Posterior cingulate gyrus (tissue), 11 donors: Measurements from ENCODE around the gene CALN1.
"Not testable (repeated sequence)": the region's sequence is repeated elsewhere in the genome, so short reads cannot be mapped to it uniquely, and the experiment has no call there.

ENCODE experiments used
- DNase-seq, 10 donors: peaks; one replicate each; pipeline versions ENCODE4 v3.0.0 to v3.0.0-alpha.2; 2020 to 2021; ENCODE audit warnings: mixed read lengths in 3 of 10
- intact Hi-C: fragments of 100-400 bp; cut with DNase I; formaldehyde crosslinking; loops from one replicate; pipeline ENCODE4 v1.15.1; 2023

The CALN1 gene

DNA sequence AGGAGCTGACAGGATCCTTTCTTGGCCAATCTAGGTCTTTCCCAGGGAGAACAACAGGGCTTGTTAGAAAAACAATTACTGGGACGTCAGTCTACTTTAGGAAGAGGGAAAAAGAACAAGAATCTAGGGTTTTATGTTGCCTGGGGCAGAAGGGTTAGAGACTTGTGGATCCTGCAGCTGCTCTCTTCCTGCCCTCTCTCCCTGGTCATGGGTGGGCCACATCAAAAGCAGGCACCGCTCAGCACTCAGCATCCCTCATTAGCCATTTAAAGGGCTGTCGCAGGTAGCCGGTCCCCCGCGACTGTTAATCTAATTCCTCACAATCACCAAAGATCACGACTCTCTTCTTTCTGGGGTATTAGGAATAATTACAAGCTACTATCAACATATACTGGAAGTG, 631.9 kb downstream of the CALN1 start:
- no peak for DNase-seq
- intact Hi-C loops = no loop called here

DNA sequence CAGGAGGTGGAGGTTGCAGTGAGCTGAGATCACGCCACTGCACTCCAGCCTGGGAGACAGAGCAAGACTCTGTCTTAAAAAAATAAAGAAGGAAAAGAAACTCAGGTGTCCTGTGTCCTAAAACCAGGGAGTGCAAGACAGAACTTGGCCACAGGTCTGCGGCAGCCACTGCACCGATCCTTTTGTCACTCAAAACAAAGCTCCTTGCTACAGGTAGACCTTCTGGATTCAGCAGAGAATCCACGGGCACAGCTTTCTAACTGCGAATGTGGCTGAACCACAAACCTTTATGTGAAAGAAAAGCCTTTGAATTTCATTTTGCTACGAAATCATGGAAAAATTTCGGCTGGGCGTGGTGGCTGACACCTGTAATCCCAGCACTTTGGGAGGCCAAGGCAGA, 634.9 kb downstream of the CALN1 start:
- intact Hi-C loops = no loop called here
- no peak for DNase-seq

DNA sequence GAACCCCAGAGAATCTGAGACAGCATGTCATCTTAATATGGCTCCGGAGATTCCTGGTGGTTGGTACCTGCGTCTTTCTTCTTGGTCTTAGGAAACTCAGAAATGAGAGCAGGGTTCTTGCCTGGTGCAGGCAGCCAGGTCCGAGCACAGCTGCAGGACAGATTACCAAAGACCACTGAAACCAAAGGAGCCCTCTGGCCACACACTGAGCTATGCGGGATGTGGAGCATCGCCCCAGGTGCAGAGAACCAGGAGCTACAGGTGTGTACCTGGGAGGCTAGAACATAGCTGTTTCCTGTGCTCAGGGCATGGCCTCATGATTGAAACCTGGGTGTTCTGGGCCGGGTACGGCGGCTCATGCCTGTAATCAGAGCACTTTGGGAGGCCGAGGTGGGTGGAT, 635.4 kb downstream of the CALN1 start:
- intact Hi-C loops = no loop called here
- DNase-seq = no peak

DNA sequence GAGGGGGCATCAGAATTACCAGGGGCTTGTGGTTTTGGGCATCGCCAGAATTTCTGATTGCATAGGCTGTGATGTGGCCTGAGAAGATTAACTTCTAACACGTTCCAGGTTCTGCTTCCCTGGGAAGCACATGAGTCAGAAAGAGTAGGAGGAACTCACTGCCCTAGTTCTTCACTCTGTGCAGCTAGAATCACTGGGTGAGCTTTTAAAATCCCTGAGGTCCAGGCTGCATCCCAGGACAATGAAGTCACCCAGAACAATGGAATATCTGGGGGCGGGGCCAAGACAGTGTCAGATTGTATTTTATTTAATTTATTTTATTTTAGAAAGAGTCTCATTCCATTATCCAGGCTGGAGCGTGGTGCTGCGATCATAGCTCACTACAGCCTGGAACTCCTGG, 636.5 kb downstream of the CALN1 start:
- DNase-seq = no peak
- intact Hi-C loops = no loop called here

DNA sequence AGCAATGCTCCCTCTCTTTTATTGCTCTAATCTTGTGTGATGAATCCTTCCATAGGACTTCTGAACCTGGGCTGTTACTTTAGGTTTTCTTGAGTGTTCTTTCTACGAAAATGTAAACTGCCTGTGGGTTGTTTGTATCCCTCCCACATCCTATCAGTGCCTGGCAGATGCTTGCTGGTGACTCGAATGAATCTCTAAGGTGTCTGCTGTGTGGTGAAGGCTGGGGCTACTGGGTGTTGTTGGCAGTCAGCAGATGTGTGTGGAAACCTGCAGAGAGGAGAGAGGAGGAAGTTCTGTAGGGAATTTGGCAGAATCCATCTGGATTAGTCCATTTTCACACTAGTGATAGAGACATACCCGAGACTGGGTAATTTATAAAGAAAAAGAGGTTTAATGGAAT, 639.4 kb downstream of the CALN1 start:
- DNase-seq = no peak
- intact Hi-C loops = no loop called here

- no peak for DNase-seq
- intact Hi-C loops = no loop called here
Observed at GRCh38 chr7:71770269-71770907, 641.8 kb downstream of the CALN1 start.

DNA sequence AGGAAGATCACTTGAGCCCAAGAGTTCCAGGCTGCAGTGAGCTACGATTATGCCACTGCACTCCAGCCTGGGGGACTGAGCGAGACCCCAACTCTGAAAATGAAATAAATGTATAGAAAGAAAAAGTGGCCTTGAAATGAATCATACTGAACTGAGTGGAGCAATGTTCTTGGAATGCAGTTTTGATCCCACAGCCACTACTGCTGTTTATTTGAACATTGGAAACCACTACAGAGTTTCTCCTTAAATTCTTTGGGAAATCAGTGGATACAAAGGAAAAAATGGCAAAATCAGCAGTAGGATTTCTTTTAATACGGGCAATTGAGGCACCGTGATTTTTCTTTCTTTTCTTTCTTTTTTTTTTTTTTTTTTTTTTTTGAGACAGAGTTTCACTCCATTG, 642.8 kb downstream of the CALN1 start:
- intact Hi-C loops = no loop called here

GRCh38 chr7:71768450-71768849, 643.7 kb downstream of the CALN1 start:
- DNase-seq = no peak
- intact Hi-C loops = no loop called here

More for the DNA sequence above, 642.8 kb downstream of the CALN1 start:
- no peak for DNase-seq

GRCh38 chr7:71766016-71766415, 646.1 kb downstream of the CALN1 start:
- DNase-seq = no peak
- intact Hi-C loops = no loop called here

DNA sequence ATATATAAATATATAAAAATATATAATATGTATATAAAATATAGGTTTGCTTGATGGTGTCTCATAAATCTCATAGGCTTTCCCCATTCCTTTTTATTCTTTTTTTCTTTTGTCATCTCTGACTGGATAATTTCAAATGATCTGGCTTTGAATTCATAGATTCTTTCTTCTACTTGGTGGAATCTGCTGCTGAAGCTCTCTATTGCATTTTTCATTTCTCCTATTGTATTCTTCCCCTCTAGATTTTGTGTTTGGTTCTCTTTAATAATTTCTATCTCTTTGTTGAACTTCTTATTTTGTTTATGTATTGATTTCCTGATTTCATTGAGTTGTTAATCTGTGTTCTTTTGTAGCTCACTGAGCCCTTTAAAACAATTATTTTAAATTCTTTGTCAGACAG, 650.8 kb downstream of the CALN1 start:
- no peak for DNase-seq
- intact Hi-C loops = no loop called here

GRCh38 chr7:71754828-71755227, 657.3 kb downstream of the CALN1 start:
- intact Hi-C loops = loop anchor here (10.0 kb wide), 1 partner anchor 1030 kb away; no protein-coding TSS in a partner anchor
- no peak for DNase-seq

- no peak for DNase-seq
- intact Hi-C loops = loop anchor here (2.0 to 10.0 kb wide), 2 partner anchors 741 to 1031 kb away; no protein-coding TSS in a partner anchor
Observed at GRCh38 chr7:71753956-71754664, 658.0 kb downstream of the CALN1 start.

DNA sequence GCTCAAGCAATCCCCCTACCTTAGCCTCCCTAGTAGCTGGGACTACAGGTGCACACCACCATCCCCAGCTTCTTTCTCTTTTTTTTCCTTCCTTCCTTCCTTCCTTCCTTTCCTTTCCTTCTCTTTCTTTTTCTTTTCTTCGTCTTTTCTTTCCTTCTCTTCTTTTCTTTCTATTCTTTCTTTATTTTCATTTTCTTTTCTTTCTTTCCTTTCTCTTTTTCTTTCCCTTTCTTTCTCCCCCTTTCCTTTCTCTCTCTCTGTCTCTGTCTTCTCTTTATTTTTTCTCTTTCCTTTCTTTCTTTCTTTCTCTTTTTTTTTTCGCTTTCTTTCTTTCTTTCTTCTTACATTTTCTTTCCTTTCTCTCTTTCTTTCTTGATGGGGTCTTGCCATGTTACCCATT, 658.9 kb downstream of the CALN1 start:
- intact Hi-C loops = loop anchor here (2.0 to 10.0 kb wide), 2 partner anchors 742 to 1032 kb away; no protein-coding TSS in a partner anchor
- no peak for DNase-seq

DNA sequence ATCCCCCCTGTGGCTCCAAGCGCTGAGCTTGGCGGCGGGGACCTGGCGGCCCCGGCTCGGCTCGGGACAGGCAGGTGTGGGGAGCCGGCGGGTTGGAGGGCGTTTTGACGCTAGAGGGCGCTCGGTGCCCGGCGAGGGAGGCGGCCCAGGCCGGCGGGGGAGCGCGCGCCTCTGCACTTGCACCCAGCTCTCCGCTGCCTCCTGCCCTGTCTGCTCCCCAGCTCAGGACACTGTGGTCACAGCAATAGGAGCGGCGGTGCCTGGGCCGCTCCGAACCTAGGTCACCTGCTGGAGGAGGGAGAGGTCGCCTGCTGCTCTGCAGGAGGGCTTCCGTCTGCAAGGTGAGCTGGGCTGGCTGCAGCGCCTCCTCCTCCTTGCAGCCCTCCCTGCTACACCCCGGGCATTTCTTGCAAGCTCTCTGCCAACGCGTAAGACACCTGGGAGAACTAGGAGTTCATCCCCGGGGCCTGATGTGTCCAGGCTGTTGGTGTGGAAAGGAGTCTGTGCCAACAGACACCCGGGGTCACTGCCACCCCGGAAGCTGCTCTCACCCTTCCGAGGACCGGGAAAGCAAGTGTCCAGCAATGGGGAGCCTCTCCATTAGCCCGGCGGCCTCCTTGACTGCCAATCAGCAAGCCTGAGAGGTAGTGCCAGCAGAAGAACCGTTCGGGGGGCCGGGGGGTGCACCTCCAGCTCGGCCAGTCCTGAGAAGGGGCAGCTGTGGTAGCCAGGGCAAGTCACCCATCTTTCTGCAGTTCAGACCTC, 659.8 kb downstream of the CALN1 start:
- DNase-seq = peak; percentile 56 to 96 (median 75)
- intact Hi-C loops = loop anchor here (2.0 to 10.0 kb wide), 2 partner anchors 742 to 1032 kb away; no protein-coding TSS in a partner anchor

DNA sequence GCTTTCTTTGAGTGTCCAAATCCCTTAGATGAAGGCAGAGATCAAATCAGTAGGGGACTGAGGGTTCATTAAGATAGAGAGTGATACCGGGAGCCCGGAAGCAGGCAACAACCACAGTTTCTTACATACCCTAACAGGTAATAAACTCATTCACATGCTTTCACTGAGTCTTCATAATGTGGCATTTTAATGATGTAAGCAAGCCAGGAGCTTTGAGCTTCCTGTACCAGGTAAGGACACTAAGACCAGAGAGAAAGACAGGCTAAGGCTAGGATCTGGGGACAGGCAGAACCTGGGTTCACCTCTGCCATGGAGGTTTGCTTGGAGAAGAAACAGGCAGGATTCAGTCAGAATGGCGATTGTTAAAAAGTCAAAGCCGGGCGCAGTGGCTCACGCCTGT, 661.8 kb downstream of the CALN1 start:
- DNase-seq = no peak
- intact Hi-C loops = loop anchor here (10.0 kb wide), 1 partner anchor 1035 kb away; no protein-coding TSS in a partner anchor

DNA sequence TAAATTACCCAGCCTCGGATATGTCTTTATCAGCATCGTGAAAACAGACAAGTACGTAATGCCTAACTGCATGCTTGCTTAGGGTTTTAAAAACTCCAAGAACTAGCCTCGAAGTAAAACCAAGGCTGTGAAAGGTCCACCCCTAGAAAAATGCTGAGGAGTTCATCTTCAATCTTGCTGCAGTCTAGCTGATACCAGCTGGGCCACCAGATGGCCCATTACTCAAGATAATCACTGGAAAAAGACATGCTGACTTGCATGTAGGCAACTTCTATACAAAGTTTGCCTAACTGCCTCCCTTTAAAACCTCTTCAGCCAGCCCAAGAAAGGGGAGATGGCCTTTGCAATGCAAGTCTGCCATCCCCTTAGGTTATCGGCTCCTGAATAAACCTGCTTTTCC, 666.1 kb downstream of the CALN1 start:
- intact Hi-C loops = no loop called here
- DNase-seq = peak in 3 of 10 donors; percentile 21 to 28 (median 22)

- no peak for DNase-seq
- intact Hi-C loops = no loop called here
Observed at GRCh38 chr7:71740174-71740560, 672.0 kb downstream of the CALN1 start.

GRCh38 chr7:71739520-71740173, 672.5 kb downstream of the CALN1 start:
- no peak for DNase-seq
- intact Hi-C loops = no loop called here

GRCh38 chr7:71737931-71738540, 674.1 kb downstream of the CALN1 start:
- intact Hi-C loops = not testable (repeated sequence)

GRCh38 chr7:71735961-71736556, 676.1 kb downstream of the CALN1 start:
- DNase-seq = peak in 8 of 10 donors; percentile 44 to 94 (median 77)
- intact Hi-C loops = loop anchor here (1.0 kb wide), 1 partner anchor 907 kb away; no protein-coding TSS in a partner anchor

More at GRCh38 chr7:71737931-71738540, 674.1 kb downstream of the CALN1 start:
- DNase-seq = not testable (repeated sequence)
